Testis (tissue), 2 donors: Measurements from ENCODE around the gene C15orf61.

Experiments
- CTCF ChIP-seq, 3 experiments: fragments of 450-650 bp in 2 of 3; fragments of 200-600 bp in 1 of 3; sonication (generic) in 1 of 3; IDR thresholded peaks; one replicate each; pipeline ENCODE4 v1.5.1; 2016 to 2019; ENCODE audit warnings: antibody characterized with exemption in 3 of 3, mild to moderate bottlenecking in 2 of 3, moderate library complexity in 1 of 3
- POLR2A ChIP-seq: fragments of 450-650 bp; IDR thresholded peaks from one replicate; pipeline ENCODE4 v1.6.1; 2017; ENCODE audit warnings: antibody characterized with exemption, mild to moderate bottlenecking, moderate library complexity

GRCh38 chr15:67554580-67554979 is 33.6 kb downstream of the C15orf61 start:
- TF ChIP-seq CTCF (IDR thresholded peaks at IDR 0.05), result no peak
- TF ChIP-seq POLR2A, result no peak
